ENCODE data around the gene GRIK5. TPM values are rescaled to one million over a fixed set of nuclear protein-coding genes. Genes with fewer than 3 reads are reported as not detected.
"Not testable (repeated sequence)": the region's sequence is repeated elsewhere in the genome, so short reads cannot be mapped to it uniquely, and the experiment has no call there.

Gene GRIK5
- polyA plus RNA-seq, 1 donor from 2014 or later: 22.4 TPM

DNA sequence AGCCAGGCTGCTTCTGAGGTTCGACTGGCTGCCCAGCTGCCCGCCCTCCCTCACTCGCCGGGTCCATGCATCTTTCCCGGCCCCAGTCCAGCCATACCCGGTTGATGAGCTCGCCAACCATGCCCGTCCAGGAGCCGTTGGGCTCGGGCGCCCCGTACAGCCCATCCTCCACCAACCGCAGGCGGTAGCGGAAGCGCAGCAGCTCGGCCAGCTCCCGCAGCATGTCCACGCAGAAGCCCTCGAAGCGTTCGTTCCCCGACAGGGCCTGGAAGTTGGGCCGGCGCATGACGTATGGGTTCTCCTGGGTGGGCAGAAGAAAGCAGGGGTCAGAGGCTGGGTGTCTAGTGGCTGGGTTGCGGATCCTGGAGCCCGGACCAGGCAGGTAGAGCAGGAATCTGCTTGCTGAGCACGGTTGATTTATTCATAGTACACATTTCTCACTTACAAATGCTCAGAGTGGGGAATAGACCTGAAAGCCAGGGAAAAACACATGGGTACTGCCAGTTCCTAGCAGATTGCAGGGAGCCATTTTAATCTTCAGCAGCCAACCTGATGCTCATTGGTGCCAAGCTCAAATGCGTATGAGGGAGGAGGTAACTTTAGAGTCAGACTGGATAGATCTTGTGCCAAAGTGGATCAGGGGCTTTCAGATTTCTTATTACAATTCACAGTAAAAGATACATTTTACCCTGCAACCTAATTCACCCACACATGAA, 27.4 kb downstream of the GRIK5 start:
- peaks cover 6% of the 10 kb centered on the region for H3K36me3 ChIP-seq (ENCODE audit: insufficient read depth, low read length)
- H3K9ac ChIP-seq (ENCODE audit: low read length): no peak overlapping the region

DNA sequence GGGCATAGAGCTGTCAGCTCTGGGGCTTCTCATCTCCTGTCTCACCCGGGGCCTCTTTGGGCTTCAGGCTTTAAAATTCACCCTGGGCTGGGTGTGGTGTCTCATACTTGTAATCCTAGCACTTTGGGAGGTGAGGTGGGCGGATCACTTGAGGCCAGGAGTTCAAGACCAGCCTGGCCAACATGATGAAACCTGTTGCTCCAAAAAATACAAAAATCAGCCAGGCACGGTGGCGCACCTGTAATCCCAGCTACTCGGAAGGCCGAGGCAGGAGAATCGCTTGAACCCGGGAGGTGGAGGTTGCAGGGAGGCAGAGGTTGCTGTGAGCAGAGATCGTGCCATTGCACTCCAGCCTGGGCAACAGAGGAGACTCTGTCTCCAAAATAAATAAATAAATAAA, 29.5 kb downstream of the GRIK5 start:
- H3K9me3 ChIP-seq (ENCODE audit: low read length); H3K4me3 ChIP-seq (ENCODE audit: low read length); H3K9ac ChIP-seq (ENCODE audit: low read length); H3K4me2 ChIP-seq (ENCODE audit: low read length); H3K36me3 ChIP-seq (ENCODE audit: insufficient read depth, low read length); H3K9me2 ChIP-seq (ENCODE audit: insufficient read depth, low read length); H3K27ac ChIP-seq (ENCODE audit: low read length); H2AFZ ChIP-seq (ENCODE audit: low read depth, low read length); H3F3A ChIP-seq (ENCODE audit: insufficient read depth, low read length, poor library complexity, severe bottlenecking); H3K79me2 ChIP-seq (replicated peaks; ENCODE audit: insufficient read depth, low read length); H3K27me3 ChIP-seq (ENCODE audit: insufficient read depth, low read depth, low read length); H4K20me1 ChIP-seq (ENCODE audit: insufficient read depth): not testable (repeated sequence)

More for the DNA sequence above, 27.4 kb downstream of the GRIK5 start:
- Histone ChIP-seq H3K9me3 (ENCODE audit: low read length) (no peaks in the 10 kb centered on the region), H3K9me2 (ENCODE audit: insufficient read depth, low read length) (no peaks in the 10 kb centered on the region), H2AFZ (ENCODE audit: low read depth, low read length) (no peak overlapping the region), H3F3A (ENCODE audit: insufficient read depth, low read length, poor library complexity, severe bottlenecking) (no peaks in the 10 kb centered on the region), H3K27me3 (ENCODE audit: insufficient read depth, low read depth, low read length) (no peaks in the 10 kb centered on the region), H3K4me2 (ENCODE audit: low read length) (no peak overlapping the region), H3K79me2 (replicated peaks; ENCODE audit: insufficient read depth, low read length) (no peaks in the 10 kb centered on the region), H3K27ac (ENCODE audit: low read length) (no peak overlapping the region), H3K4me3 (ENCODE audit: low read length) (no peak overlapping the region), H4K20me1 (ENCODE audit: insufficient read depth) (no peaks in the 10 kb centered on the region)
- no peak for TF ChIP-seq SMC3 (conservative IDR thresholded peaks at IDR 0.05; ENCODE audit: poor library complexity)
- no peak for TF ChIP-seq MXI1 (conservative IDR thresholded peaks at IDR 0.05; ENCODE audit: poor library complexity, severe bottlenecking)
- TF ChIP-seq EP300 (conservative IDR thresholded peaks at IDR 0.05; ENCODE audit: poor library complexity, severe bottlenecking): no peak
- TF ChIP-seq EZH2 (IDR thresholded peaks at IDR 0.05; ENCODE audit: borderline replicate concordance, insufficient read depth, low read length, poor library complexity, severe bottlenecking): no peak
- TF ChIP-seq TAF1 (IDR thresholded peaks at IDR 0.05; ENCODE audit: low read depth): no peak
- TF ChIP-seq, protein P1, sequence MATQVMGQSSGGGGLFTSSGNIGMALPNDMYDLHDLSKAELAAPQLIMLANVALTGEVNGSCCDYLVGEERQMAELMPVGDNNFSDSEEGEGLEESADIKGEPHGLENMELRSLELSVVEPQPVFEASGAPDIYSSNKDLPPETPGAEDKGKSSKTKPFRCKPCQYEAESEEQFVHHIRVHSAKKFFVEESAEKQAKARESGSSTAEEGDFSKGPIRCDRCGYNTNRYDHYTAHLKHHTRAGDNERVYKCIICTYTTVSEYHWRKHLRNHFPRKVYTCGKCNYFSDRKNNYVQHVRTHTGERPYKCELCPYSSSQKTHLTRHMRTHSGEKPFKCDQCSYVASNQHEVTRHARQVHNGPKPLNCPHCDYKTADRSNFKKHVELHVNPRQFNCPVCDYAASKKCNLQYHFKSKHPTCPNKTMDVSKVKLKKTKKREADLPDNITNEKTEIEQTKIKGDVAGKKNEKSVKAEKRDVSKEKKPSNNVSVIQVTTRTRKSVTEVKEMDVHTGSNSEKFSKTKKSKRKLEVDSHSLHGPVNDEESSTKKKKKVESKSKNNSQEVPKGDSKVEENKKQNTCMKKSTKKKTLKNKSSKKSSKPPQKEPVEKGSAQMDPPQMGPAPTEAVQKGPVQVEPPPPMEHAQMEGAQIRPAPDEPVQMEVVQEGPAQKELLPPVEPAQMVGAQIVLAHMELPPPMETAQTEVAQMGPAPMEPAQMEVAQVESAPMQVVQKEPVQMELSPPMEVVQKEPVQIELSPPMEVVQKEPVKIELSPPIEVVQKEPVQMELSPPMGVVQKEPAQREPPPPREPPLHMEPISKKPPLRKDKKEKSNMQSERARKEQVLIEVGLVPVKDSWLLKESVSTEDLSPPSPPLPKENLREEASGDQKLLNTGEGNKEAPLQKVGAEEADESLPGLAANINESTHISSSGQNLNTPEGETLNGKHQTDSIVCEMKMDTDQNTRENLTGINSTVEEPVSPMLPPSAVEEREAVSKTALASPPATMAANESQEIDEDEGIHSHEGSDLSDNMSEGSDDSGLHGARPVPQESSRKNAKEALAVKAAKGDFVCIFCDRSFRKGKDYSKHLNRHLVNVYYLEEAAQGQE (IDR thresholded peaks at IDR 0.05; ENCODE audit: borderline replicate concordance): no peak
- TF ChIP-seq POLR2AphosphoS5 (IDR thresholded peaks at IDR 0.05): no peak
- TF ChIP-seq RAD21 (conservative IDR thresholded peaks at IDR 0.05): no peak
- TF ChIP-seq, protein P2, sequence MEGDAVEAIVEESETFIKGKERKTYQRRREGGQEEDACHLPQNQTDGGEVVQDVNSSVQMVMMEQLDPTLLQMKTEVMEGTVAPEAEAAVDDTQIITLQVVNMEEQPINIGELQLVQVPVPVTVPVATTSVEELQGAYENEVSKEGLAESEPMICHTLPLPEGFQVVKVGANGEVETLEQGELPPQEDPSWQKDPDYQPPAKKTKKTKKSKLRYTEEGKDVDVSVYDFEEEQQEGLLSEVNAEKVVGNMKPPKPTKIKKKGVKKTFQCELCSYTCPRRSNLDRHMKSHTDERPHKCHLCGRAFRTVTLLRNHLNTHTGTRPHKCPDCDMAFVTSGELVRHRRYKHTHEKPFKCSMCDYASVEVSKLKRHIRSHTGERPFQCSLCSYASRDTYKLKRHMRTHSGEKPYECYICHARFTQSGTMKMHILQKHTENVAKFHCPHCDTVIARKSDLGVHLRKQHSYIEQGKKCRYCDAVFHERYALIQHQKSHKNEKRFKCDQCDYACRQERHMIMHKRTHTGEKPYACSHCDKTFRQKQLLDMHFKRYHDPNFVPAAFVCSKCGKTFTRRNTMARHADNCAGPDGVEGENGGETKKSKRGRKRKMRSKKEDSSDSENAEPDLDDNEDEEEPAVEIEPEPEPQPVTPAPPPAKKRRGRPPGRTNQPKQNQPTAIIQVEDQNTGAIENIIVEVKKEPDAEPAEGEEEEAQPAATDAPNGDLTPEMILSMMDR (IDR thresholded peaks at IDR 0.05; ENCODE audit: poor library complexity, severe bottlenecking): no peak
